ENCODE results near the gene SORBS2. TPM values are rescaled to one million over a fixed set of nuclear protein-coding genes. Genes with fewer than 3 reads are reported as not detected.
A peak's percentile ranks its signal among the peaks of the same experiment; 100 is the strongest.

Gene SORBS2
- total RNA-seq, 2 donors from 2014 or later: 28.0 to 77.4 TPM

DNA sequence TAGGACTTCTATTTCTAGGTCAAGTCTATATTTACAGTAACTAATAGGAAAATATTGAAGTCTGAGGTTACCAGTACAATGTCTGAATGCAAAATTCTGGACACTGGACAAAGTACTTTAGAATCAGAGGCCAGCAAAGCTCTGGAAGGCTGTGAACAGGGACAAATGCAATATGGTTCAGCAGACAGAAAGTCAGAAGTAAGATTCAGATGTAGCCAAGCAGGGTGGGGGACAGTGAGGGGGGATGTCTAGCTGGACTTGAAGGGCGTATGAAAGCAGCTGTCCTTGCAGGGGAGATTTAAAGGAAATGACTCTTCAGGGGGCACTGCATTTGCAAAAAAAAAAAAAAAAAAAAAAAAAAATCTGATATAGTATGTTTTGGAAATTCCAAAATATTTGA, 2.9 kb downstream of the SORBS2 start:
- peaks cover 4% of the 10 kb centered on the region for H3K4me1 ChIP-seq
- H3K36me3 ChIP-seq: no peaks in the 10 kb centered on the region
- no peak overlapping the region for H3K4me3 ChIP-seq
- no peaks in the 10 kb centered on the region for H3K9me3 ChIP-seq
- peak overlapping the region in 1 of 2 donors; percentile 55 for H3K9ac ChIP-seq (ENCODE audit: low read depth in 2 of 2, low read length in 2 of 2)
- no peak overlapping the region for H3K27ac ChIP-seq
- intact Hi-C loops (cut with DNase I): no loop called here
- DNase-seq: no peak
- H3K27me3 ChIP-seq: no peaks in the 10 kb centered on the region
- TF ChIP-seq, protein P1, sequence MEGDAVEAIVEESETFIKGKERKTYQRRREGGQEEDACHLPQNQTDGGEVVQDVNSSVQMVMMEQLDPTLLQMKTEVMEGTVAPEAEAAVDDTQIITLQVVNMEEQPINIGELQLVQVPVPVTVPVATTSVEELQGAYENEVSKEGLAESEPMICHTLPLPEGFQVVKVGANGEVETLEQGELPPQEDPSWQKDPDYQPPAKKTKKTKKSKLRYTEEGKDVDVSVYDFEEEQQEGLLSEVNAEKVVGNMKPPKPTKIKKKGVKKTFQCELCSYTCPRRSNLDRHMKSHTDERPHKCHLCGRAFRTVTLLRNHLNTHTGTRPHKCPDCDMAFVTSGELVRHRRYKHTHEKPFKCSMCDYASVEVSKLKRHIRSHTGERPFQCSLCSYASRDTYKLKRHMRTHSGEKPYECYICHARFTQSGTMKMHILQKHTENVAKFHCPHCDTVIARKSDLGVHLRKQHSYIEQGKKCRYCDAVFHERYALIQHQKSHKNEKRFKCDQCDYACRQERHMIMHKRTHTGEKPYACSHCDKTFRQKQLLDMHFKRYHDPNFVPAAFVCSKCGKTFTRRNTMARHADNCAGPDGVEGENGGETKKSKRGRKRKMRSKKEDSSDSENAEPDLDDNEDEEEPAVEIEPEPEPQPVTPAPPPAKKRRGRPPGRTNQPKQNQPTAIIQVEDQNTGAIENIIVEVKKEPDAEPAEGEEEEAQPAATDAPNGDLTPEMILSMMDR (IDR thresholded peaks at IDR 0.05): no peak

DNA sequence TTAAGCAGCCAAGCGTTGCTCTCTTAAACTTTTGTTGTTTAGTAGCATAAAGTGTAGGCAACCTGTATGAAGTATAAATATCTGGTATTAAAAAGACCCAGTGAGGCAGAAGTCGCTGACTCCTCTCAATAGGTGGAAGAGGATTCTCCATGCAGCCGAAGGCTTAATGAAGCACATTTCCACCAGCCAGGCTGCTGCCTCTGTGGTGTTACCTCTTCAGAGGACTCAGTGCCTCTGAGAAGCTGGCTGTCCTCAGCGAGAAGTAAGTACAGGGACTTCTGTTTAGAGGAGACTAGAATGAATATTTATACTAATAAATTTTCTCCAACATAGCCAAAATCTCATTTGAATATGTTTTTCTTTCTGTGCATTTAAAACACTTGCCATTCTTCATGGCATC, 6.0 kb downstream of the SORBS2 start:
- Histone ChIP-seq H3K36me3 (no peaks in the 10 kb centered on the region), H3K27me3 (no peaks in the 10 kb centered on the region), H3K27ac (no peak overlapping the region), H3K9ac (ENCODE audit: low read depth in 2 of 2, low read length in 2 of 2) (no peak overlapping the region), H3K9me3 (no peaks in the 10 kb centered on the region), H3K4me3 (no peak overlapping the region), H3K4me1 (no peaks in the 10 kb centered on the region)
- DNase-seq: no peak
- TF ChIP-seq, protein P1 (IDR thresholded peaks at IDR 0.05): no peak
- intact Hi-C loops (cut with DNase I): no loop called here

DNA sequence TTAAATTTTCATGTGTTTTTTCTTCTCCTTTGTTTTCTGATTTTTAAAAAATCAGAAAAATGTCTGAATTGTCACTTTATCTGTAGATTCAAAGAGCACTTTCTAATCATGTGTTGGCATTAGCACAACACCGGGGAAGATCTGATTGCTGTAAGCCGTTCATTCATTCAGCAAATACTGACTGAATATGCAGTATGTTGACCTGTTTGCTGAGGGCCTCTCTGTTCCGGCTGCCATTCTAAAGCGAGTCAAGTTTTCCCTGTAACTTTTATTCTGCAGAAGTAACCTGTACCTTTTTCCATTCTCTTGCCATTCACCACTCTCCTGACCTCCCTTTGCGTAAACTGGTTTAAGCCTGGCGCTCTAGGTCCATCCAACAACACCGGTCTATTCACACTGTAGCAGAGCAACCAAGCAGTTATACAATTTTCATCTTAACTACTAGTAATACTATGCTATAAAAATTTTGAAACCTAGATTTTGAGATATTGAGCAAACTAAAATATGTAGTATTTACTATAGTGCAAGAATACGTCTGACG, 6.7 kb downstream of the SORBS2 start:
- intact Hi-C loops (cut with DNase I): no loop called here
- Histone ChIP-seq H3K4me1 (no peaks in the 10 kb centered on the region), H3K4me3 (no peak overlapping the region), H3K27ac (no peak overlapping the region), H3K9ac (ENCODE audit: low read depth in 2 of 2, low read length in 2 of 2) (no peak overlapping the region), H3K36me3 (no peaks in the 10 kb centered on the region), H3K27me3 (no peaks in the 10 kb centered on the region), H3K9me3 (no peaks in the 10 kb centered on the region)
- TF ChIP-seq, protein P1 (IDR thresholded peaks at IDR 0.05): no peak
- no peak for DNase-seq

DNA sequence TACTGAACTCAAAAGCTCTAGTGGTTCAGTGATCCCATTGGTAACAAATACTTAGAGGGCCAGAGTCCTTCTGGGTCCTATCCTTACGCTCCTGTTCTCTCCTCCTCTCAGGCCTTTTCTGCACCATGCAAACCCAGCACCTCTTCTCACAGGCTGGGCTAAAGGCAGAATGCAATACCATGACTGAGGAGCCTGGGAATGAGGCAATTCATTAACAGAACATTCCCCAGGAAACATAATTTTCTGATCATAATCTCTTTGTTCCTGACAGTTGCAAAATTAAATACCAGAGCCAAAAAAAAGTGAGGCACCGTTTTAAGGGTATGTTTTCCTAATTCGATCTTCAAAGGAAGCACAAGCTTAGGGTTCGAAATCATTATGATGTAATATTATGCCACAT, 9.0 kb downstream of the SORBS2 start:
- no peaks in the 10 kb centered on the region for H3K27me3 ChIP-seq
- no peaks in the 10 kb centered on the region for H3K36me3 ChIP-seq
- no peak for DNase-seq
- intact Hi-C loops (cut with DNase I): no loop called here
- no peaks in the 10 kb centered on the region for H3K4me1 ChIP-seq
- no peak overlapping the region for H3K27ac ChIP-seq
- no peak overlapping the region for H3K4me3 ChIP-seq
- no peak overlapping the region for H3K9ac ChIP-seq (ENCODE audit: low read depth in 2 of 2, low read length in 2 of 2)
- no peaks in the 10 kb centered on the region for H3K9me3 ChIP-seq
- TF ChIP-seq, protein P1 (IDR thresholded peaks at IDR 0.05): no peak

DNA sequence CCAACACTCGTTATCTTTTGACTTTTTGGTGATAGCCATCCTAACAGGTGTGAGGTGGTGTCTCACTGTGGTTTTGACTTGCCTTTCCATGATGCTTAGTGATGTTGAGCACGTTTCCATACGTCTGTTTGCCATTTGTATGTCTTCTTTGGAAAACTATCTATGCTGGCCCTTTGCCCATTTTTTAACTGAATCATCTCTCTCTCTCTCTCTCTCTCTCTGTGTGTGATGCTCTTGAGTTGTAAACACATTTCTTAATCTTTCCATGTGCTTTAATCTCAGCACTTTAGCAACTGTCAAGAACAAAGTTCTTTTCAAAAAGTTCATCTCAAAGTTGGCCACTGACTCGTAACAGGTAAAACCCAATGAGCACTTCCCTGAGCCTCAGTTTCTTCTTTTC, 10.5 kb downstream of the SORBS2 start:
- H3K4me3 ChIP-seq: no peak overlapping the region
- TF ChIP-seq, protein P1 (IDR thresholded peaks at IDR 0.05): no peak

More for the DNA sequence above, 10.5 kb downstream of the SORBS2 start:
- intact Hi-C loops (cut with DNase I): no loop called here
- Histone ChIP-seq H3K4me1 (no peaks in the 10 kb centered on the region), H3K27ac (no peak overlapping the region), H3K36me3 (no peaks in the 10 kb centered on the region), H3K27me3 (no peaks in the 10 kb centered on the region), H3K9ac (ENCODE audit: low read depth in 2 of 2, low read length in 2 of 2) (no peak overlapping the region), H3K9me3 (no peaks in the 10 kb centered on the region)
- no peak for DNase-seq
